Skeletal muscle cell (primary cell): ENCODE measurements around the gene ALDH1B1.

Source experiments
- DNase-seq: peaks from one replicate; pipeline ENCODE4 v3.0.0-alpha.2; 2010; ENCODE audit warnings: low read depth
- H3K4me3 ChIP-seq: 2 replicates; pipeline ENCODE4 v1.5.1; 2011; ENCODE audit warnings: low read depth, mild to moderate bottlenecking, control low read depth, low read length, moderate library complexity

ALDH1B1 gene

DNA sequence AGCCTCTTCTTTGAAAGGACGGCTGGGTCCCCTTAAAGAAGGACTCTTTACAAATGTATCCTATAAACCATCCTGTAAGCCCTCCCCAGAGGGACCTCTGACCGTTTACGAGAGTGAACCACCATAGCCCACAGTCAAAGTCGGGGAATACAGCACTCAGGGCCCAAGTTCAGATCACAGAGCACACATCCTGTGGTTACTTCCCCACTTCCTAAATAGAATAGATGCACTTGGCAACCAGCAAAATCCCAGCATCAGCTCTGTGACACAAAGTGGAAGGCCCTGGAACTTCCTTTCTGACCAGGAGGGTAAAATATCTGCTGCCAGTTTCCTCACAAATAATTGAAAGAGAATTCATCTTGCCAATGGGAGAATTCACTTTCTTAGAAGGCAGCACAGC is 38.6 kb downstream of the ALDH1B1 start:
- H3K4me3 ChIP-seq, result no peak overlapping the region

DNA sequence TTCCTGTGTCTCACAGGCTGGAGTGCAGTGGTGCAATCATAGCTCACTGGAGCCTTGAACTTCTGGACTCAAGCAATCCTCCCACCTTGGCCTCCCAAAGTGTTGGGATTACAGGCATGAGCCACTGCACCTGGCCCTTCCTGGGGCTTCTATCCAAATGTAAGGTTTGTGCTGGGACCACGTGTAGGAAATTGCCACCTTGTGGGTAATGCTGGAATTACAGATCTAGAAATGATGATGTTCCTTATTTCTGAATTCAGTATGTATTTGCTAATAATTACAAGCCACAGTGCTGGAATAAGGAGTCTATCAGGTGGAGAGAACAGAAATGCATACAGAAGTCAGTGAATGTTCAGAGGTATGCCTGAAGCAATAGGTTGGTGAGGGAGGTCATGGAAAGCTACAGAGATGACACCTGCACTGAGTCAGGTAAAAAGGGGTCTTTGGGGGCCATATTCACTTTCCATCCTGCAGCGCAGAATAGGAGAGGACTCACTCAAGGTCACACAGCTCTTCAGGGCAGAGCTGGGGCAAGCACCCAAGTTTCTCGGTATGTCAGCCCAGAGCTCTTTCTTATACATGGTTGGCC is 40.5 kb downstream of the ALDH1B1 start:
- no peak overlapping the region for H3K4me3 ChIP-seq
- DNase-seq, result no peak

More for the DNA sequence above, 38.6 kb downstream of the ALDH1B1 start:
- DNase-seq, result no peak

- DNase-seq, result no peak
- no peak overlapping the region for H3K4me3 ChIP-seq
Measured at GRCh38 chr9:38434365-38434764, 41.9 kb downstream of the ALDH1B1 start.

DNA sequence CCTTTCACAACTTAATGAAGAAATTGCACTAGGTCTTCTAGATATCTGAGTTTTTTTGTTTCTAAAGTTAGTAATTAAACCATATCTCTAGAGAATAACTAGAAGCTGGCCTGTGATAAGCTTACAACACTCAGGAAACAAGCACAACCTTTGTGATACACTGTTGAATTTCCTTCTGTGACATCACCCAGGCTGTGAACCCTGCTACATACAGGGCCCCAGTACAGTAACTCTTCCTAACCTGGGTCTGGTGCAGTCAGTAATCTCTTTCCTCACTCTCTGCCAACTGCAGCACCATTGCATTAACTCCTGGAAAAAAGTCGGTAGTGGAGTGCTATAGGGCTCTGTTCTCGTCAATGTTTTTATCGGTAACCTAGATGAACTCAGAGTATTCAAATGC is 42.4 kb downstream of the ALDH1B1 start:
- no peak overlapping the region for H3K4me3 ChIP-seq
- DNase-seq, result no peak

DNA sequence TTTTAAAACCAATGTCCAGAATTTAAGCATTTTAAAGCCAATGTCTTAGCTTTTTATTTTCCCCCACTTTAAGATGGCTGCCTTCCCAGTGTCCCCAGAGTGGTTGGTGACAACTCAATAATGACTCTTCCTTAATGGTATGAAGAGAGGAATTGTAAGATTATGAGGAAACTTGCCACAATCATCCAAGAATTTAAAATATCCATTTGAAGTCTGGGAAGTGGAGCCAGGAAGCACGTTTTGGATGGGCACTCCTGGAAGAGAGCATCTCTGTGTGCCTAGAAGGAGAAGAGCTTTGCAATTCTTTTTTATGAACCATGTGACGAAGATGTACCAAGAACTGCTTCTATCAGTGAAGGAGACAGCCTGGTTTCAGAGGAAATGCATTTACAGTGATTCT is 43.0 kb downstream of the ALDH1B1 start:
- H3K4me3 ChIP-seq, result no peak overlapping the region
- no peak for DNase-seq

- no peak overlapping the region for H3K4me3 ChIP-seq
- no peak for DNase-seq
Measured at GRCh38 chr9:38436708-38437107, 44.2 kb downstream of the ALDH1B1 start.

DNA sequence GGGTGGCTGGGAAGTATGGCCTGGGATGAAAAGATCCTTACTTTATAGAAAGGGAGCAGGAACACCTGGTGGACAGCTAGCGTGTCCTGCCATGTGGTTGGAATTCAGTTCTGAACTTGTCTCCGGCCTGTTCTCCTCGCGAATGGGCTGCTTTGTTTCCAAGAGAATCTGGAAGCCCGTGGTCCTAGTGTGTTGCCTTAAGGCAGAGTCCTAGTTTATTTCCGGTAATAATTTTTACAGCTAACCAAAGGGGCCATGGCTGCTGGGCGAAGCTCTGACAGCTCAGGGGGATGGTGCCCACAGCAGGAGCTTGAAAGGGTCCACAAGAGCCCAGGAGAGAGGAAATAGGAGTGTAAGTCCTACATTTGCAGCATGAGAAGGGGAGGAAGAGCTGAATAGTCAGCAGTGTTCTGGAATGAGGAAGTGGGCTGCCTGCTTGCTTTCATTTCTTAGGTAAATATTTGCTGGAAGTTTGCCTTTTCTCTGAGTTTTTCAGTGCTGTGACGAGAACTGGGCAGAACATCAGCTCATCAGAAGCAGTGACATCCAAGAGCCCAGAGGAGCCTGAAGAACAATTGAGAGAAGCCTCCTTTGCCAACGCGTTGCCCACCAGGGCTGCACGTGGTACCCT is 44.8 kb downstream of the ALDH1B1 start:
- no peak for DNase-seq
- H3K4me3 ChIP-seq, result no peak overlapping the region

DNA sequence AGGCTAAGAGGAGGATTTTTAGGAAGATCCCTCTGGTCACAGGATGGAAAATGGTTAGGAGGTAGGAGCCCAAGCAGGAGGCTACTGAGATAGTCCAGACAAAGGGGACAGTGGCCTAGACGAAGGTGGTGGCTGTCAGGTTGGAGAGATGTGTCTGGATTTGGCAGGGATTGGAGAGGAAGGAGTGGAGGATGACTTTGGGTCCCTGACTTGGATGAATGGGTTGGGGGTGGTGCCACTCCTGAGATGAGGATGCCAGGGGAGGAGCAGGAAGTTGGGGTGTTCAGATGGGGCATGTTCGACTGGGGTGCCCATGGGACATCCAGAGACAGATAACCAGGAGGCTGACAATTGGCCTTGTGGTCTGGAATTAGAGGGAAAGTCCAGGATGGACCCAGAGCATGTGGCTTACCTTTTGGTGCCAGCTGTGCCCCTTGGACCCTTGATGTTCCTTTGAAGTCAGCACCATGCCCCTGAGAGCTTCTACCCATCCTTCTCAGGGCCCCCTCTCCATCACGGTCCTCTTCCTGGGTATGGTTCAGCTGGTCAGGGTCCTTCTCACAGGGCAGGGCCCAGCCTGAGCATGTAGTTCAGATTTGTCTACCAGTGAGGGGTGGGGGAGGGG is 46.9 kb downstream of the ALDH1B1 start:
- H3K4me3 ChIP-seq, result no peak overlapping the region
- no peak for DNase-seq

- DNase-seq, result no peak
- no peak overlapping the region for H3K4me3 ChIP-seq
Measured at GRCh38 chr9:38439916-38440301, 47.4 kb downstream of the ALDH1B1 start.

- DNase-seq, result no peak
- no peak overlapping the region for H3K4me3 ChIP-seq
Measured at GRCh38 chr9:38440516-38440915, 48.0 kb downstream of the ALDH1B1 start.

GRCh38 chr9:38441347-38442085 is 49.0 kb downstream of the ALDH1B1 start:
- no peak overlapping the region for H3K4me3 ChIP-seq
- DNase-seq, result no peak

DNA sequence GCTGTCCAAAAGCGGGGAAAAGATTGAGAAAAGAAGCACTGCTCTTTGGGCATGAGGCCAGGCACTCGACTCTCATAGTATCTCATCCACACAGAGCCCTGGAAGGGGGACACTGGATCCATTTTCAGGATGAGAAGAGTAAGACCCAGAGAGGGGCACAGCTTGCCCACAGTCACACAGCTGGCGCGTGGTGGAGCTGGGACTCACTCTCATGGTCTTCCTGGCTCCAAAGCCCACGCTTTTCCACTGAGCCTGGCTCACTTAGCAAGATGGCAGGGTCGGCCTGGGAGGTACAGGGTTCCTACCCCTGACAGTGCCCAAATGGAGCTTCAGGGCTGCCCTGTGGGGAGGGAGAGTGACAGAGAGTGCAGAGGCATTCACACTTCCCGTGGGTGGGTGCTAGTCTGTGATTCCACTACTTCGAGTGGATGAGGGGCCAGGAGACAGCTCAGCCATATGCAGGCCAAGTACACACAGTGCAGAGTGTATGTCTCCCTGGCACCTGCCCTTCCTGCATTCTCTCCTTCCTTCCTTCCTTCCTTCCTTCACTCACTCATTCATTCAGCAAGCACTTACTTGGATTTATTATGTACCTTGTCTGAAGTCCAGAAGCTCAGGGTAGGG is 50.1 kb downstream of the ALDH1B1 start:
- no peak overlapping the region for H3K4me3 ChIP-seq
- DNase-seq, result no peak

DNA sequence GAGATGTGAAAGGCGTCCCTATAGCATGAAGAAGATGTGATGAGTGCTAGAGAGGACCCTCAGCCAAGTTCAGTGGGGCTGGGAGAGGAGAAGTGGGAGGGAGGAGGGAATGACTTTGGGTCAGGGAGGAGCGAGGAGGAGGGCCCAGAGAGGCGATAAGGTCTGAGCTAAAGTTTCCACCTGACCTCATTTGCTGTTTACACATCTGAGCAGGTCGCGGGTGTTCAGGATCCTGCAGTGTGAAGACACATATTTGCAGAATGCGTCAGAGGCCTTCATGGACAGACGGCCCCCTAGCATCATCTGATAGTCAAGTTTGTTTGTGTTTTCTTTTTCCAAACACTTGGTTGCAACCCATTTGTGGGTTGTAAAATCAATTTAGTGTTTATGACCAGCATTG is 50.7 kb downstream of the ALDH1B1 start:
- no peak overlapping the region for H3K4me3 ChIP-seq
- no peak for DNase-seq

DNA sequence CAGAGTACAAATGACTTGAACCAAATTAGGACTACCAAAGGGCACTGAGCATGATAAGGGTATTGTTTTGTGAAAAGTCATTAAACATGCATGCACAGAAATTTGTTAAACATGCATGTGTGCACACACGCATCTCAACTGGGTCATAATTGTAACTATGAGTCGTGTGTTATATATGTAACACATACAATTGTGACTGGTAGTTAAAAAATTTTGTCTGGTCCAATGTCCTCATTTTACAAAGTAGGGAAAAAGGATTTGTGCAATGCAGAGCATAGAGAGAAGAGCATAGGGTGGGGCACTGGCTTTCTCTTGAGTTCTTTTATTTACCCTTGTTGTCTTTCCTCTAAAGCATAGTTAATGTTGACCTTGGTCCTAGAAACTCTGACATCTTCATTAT is 51.1 kb downstream of the ALDH1B1 start:
- no peak overlapping the region for H3K4me3 ChIP-seq
- DNase-seq, result no peak

DNA sequence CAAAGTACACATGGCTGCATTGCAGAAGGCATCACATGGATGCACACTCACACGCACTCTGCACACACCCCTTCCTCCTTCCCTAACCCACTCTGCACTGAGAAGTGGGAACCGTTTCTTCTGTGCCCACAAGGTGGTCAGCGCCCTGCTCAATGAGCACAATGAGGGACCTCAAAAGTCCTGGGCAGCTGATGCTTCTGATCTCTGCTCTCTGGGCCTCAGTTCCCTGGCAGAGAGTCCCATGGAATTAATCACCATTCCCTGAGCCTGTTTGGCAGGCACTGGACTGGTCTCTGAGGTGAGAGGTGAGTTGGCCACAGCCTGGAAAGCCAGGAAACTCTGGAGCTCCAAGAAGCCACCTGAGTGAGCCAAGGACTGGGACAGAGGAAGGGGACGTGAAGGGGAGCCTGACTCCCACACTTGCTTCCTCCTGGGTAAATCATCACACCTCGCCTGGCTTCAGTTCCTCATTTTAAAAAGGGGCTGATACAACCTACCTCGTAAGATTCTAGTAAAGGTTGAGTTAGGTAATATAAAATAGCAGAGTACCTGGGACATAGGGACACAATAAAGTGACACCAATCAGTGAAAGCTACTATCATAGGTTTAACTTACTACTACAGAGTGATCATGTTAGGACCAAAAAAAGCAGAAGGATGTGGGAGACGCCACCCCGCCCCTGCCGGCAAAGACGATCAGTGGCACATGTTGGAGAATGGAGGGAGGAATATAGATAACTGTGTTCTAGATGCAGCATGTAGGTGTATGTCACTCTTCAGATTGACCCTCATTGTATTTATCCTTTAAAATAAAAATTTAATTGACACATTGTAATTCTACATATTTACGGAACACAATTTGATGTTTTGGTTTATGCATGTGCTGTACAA is 52.9 kb downstream of the ALDH1B1 start:
- DNase-seq, result no peak
- H3K4me3 ChIP-seq, result no peak overlapping the region

GRCh38 chr9:38447703-38448102 is 55.2 kb downstream of the ALDH1B1 start:
- H3K4me3 ChIP-seq, result no peak overlapping the region
- no peak for DNase-seq
